K562 (cell line): Measurements from ENCODE around the gene SCAMP5. TPM values are rescaled to one million over a fixed set of nuclear protein-coding genes. Genes with fewer than 3 reads are reported as not detected.

Source experiments
- ATAC-seq: fragments of 200-7000 bp; cut with Tn5 transposase; 3 replicates; pipeline ENCODE4 v1.9.1; 2020; ENCODE audit warnings: moderate library complexity
- BruUV-seq: library from RNA; stranded (reverse); fragments of 400-500 nt; replicated peaks from 2 replicates; lab custom pipeline; 2021; lab: Mats Ljungman, UMichigan
- CTCF ChIA-PET: fragments of 300-600 bp; formaldehyde crosslinking; extraction: SDS; loops from one replicate; lab custom pipeline; 2021; ENCODE audit warnings: low intra/inter-chr PET ratio; lab: Yijun Ruan, JAX
- POLR2A ChIA-PET: fragments of 300-600, 350-650 bp; sonication (Branson Sonifier 250); formaldehyde crosslinking; extraction: SDS; loops from one replicate; lab custom pipeline; 2021; ENCODE audit warnings: antibody characterized with exemption, inconsistent platforms; lab: Yijun Ruan, JAX
- DNase-seq, 4 experiments: peaks; one replicate each; pipeline versions ENCODE4 v3.0.0 to v3.0.0-alpha.2; 2011 to 2018; ENCODE audit warnings: low spot score in 3 of 4, mixed read lengths in 3 of 4; ENCODE audit errors: extremely low read depth in 1 of 4
- FAIRE-seq: peaks from 2 replicates; lab custom pipeline; 2011; peaks lifted over from hg19 to GRCh38; lab: Jason Lieb, UNC
- H2AFZ ChIP-seq: 2 replicates; pipeline ENCODE4 v1.6.0; 2011; ENCODE audit warnings: low read depth, low read length, control low read depth, inconsistent platforms
- H3K27ac ChIP-seq: fragments of 200-600 bp; 3 replicates; pipeline ENCODE4 v1.8.0; 2011; ENCODE audit warnings: low read depth, mild to moderate bottlenecking, control low read depth, inconsistent platforms, low read length, moderate library complexity, mixed read lengths; ENCODE audit errors: extremely low read depth
- H3K27me3 ChIP-seq, 2 experiments: fragments of 300-600 bp in 1 of 2; 2 replicates in 1 of 2; 3 replicates in 1 of 2; pipeline versions ENCODE4 v1.6.0 to v1.8.0; 2011; ENCODE audit warnings: inconsistent platforms in 2 of 2, low read length in 2 of 2, mild to moderate bottlenecking in 1 of 2, mixed read lengths in 1 of 2, moderate library complexity in 1 of 2; ENCODE audit not compliant: control insufficient read depth in 2 of 2, insufficient read depth in 2 of 2
- H3K36me3 ChIP-seq: fragments of 300-600 bp; 3 replicates; pipeline ENCODE4 v1.8.0; 2011; ENCODE audit warnings: mild to moderate bottlenecking, low read length, inconsistent platforms; ENCODE audit not compliant: control insufficient read depth, insufficient read depth
- H3K4me1 ChIP-seq, 2 experiments: fragments of 200-600 bp in 1 of 2; replicated peaks in 1 of 2; 2 replicates in 1 of 2; 3 replicates in 1 of 2; pipeline versions ENCODE4 v1.5.1 to v1.8.0; 2011; ENCODE audit warnings: inconsistent platforms in 2 of 2, low read length in 2 of 2, mild to moderate bottlenecking in 1 of 2, mixed read lengths in 1 of 2, moderate library complexity in 1 of 2; ENCODE audit not compliant: control insufficient read depth in 2 of 2, insufficient read depth in 2 of 2
- H3K4me2 ChIP-seq: 2 replicates; pipeline ENCODE4 v1.6.1; 2011; ENCODE audit warnings: low read length, control low read depth, inconsistent platforms, mixed read lengths; ENCODE audit not compliant: insufficient read depth
- H3K4me3 ChIP-seq: fragments of 200-600 bp; sonication (generic), shearing (Covaris generic); 2 replicates; pipeline ENCODE4 v1.5.1; 2016; ENCODE audit warnings: control low read depth, inconsistent platforms
- H3K79me2 ChIP-seq: fragments of 200-600 bp; 3 replicates; pipeline ENCODE4 v1.8.0; 2011; ENCODE audit warnings: low read length, inconsistent platforms; ENCODE audit not compliant: control insufficient read depth, insufficient read depth
- H3K9ac ChIP-seq, 2 experiments: 2 replicates each; pipeline versions ENCODE4 v1.6.0 to v1.6.1; 2011; ENCODE audit warnings: low read depth in 2 of 2, low read length in 2 of 2, control low read depth in 1 of 2, inconsistent platforms in 1 of 2, mild to moderate bottlenecking in 1 of 2, mixed read lengths in 1 of 2; ENCODE audit not compliant: insufficient read depth in 1 of 2
- H3K9me1 ChIP-seq: one replicate; pipeline ENCODE4 v1.6.0; 2011; ENCODE audit warnings: inconsistent platforms, mild to moderate bottlenecking, low read length, moderate library complexity; ENCODE audit not compliant: control insufficient read depth, insufficient read depth
- H3K9me3 ChIP-seq: replicated peaks from 2 replicates; pipeline ENCODE4 v1.5.1; 2011; ENCODE audit warnings: low read depth, low read length, inconsistent platforms; ENCODE audit not compliant: control insufficient read depth, insufficient read depth
- H4K20me1 ChIP-seq: replicated peaks from 2 replicates; pipeline ENCODE4 v1.6.1; 2011; ENCODE audit warnings: low read length, inconsistent platforms, mixed read lengths; ENCODE audit not compliant: control insufficient read depth, insufficient read depth
- CHD2 ChIP-seq: IDR thresholded peaks from 2 replicates; pipeline ENCODE4 v1.6.1; 2011; ENCODE audit warnings: low read depth, low read length
- CTBP1 ChIP-seq: fragments of 450-650 bp; IDR thresholded peaks from 2 replicates; pipeline ENCODE4 v1.6.1; 2016; ENCODE audit warnings: borderline replicate concordance
- PRMT5 ChIP-seq: sonication (generic); formaldehyde crosslinking; IDR thresholded peaks from 2 replicates; pipeline ENCODE4 v1.5.0; 2020; ENCODE audit warnings: missing genetic modification reagents
- SMAD4 ChIP-seq: fragments of 250-450 bp; sonication (Bioruptor Pico); conservative IDR thresholded peaks from 2 replicates; pipeline ENCODE4 v1.8.0; 2021; ENCODE audit warnings: inconsistent platforms, mild to moderate bottlenecking, moderate library complexity
- SMARCA4 ChIP-seq: fragments of 450-650 bp; IDR thresholded peaks from 2 replicates; pipeline ENCODE4 v1.6.1; 2016
- ZNF12 ChIP-seq: sonication (generic); formaldehyde crosslinking; IDR thresholded peaks from 2 replicates; pipeline ENCODE4 v1.4.0; 2020; ENCODE audit warnings: mild to moderate bottlenecking, missing genetic modification reagents
- ZNF41 ChIP-seq: fragments of 250-450 bp; sonication (Bioruptor Pico); conservative IDR thresholded peaks from 2 replicates; pipeline ENCODE4 v1.4.0; 2020; ENCODE audit warnings: mild to moderate bottlenecking
- WGBS: fragments of 100-300 bp; shearing (Covaris generic); methylation state at CpG from one replicate; pipeline ENCODE4 v1.1.6; 2016; ENCODE audit warnings: low coverage, mixed read lengths; ENCODE audit not compliant: insufficient coverage; ENCODE audit errors: missing lambda C conversion rate; 5-methylcytosine and 5-hydroxymethylcytosine counted together
- in situ Hi-C: fragments of 300-500 bp; cut with MboI; formaldehyde crosslinking; loops from 4 replicates; pipeline ENCODE4 v1.15.0; 2018; ENCODE audit warnings: inconsistent platforms, mixed read lengths
- intact Hi-C: fragments of 100-400 bp; cut with micrococcal nuclease; formaldehyde crosslinking; loops from 2 replicates; pipeline ENCODE4 v1.14.2; 2022
- polyA plus RNA-seq, 8 experiments: library from polyadenylated mRNA; depleted of rRNA in 4 of 8; stranded (reverse) in 5 of 8; unstranded in 3 of 8; fragments of >200 nt; fragmentation: Nextera tagmentation in 2 of 8; fragmentation: Illumina TruSeq in 1 of 8; extraction: Ambion mirVana in 2 of 8; extraction: Trizol in 1 of 8; gene quantifications; 2 replicates each; pipeline versions ENCODE4 v1.2.1 to v1.2.3, GENCODE V29; 2011 to 2014; ENCODE audit warnings: inconsistent platforms in 1 of 8, missing spikeins in 1 of 8
- total RNA-seq, 7 experiments: library from RNA; depleted of rRNA in 6 of 7; stranded (reverse); fragments of >200 nt in 6 of 7; fragmentation: Illumina TruSeq in 2 of 7; extraction: Trizol in 2 of 7; gene quantifications; 2 replicates each; pipeline versions ENCODE4 v1.2.1 to v1.2.3, GENCODE V29; 2011 to 2021; ENCODE audit warnings: low replicate concordance in 1 of 7
- TF ChIP-seq, protein P1 (sequence below): IDR thresholded peaks from 2 replicates; pipeline ENCODE4 v1.6.1; 2016; ENCODE audit warnings: missing genetic modification characterization, missing compliant biosample characterization

SCAMP5 gene
- total and polyA plus RNA-seq, 9 of the 15 experiments (the other 6 are each of a cell fraction or from before 2014, with no cell fraction given) = 0.09 to 0.29 (median 0.19) TPM; not detected in 5

DNA sequence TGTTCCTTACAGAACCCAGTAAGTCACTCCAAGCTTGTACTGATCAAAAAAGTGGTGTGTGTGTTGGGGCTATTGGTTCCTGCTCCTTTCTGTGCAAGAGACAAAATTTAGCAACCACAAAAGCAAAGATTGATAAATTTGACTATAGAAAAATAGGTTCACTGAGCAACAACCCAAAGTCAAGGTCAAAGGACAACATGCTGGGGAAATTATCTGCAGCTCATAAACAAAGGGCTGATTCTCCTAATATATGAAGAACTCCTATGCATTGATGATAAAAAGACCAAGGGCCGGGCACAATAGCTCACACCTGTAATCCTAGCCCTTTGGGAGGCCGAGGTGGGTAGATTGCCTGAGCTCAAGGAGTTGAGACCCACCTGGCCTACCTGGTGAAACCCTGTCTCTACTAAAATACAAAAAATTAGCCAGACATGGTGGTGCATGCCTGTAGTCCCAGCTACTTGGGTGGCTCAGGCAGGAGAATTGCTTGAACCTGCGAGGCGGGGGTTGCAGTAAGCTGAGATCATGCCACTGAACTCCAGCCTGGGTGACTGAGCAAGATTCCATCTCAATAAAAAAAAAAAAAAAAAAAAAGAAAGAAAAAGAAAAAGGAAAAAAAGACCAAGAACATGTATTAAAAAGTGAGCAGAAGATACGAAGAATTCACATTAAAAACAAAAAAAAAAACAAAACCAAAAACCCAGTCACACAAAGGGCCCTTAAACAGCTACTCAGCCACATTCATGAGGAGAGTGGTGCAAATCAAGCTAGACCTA lies 57.8 kb downstream of the SCAMP5 start:
- Histone ChIP-seq H3K27me3 (no peaks in the 10 kb centered on the region), H3K4me2 (no peak overlapping the region), H3K4me3 (no peak overlapping the region), H3K79me2 (no peaks in the 10 kb centered on the region), H2AFZ (no peak overlapping the region), H3K36me3 (peaks cover 6% of the 10 kb centered on the region; the same call in 1 of the 3 replicates), H3K27ac (no peak overlapping the region), H4K20me1 (no peaks in the 10 kb centered on the region), H3K4me1 (peaks cover 4 to 11% of the 10 kb centered on the region in 2 experiments), H3K9ac (no peak overlapping the region), H3K9me1 (no peaks in the 10 kb centered on the region), H3K9me3 (no peaks in the 10 kb centered on the region)
- BruUV-seq = no TSS peak
- POLR2A ChIA-PET = interaction anchor here (0.9 to 1.6 kb wide), 5 partner anchors 8 to 151 kb away, joined by 4 to 5 read pairs (median 5); no protein-coding TSS in a partner anchor
- intact Hi-C loops = no loop called here
- ATAC-seq (no peak), DNase-seq (no peak), FAIRE-seq (no peak)
- in situ Hi-C loops = no loop called here
- TF ChIP-seq CHD2 (no peak), ZNF41 (CRISPR knock-in tag) (no peak), ZNF12 (CRISPR knock-in tag) (no peak), CTBP1 (no peak), SMARCA4 (no peak), SMAD4 (CRISPR knock-in tag) (no peak), PRMT5 (CRISPR knock-in tag) (no peak)
- TF ChIP-seq, protein P1, sequence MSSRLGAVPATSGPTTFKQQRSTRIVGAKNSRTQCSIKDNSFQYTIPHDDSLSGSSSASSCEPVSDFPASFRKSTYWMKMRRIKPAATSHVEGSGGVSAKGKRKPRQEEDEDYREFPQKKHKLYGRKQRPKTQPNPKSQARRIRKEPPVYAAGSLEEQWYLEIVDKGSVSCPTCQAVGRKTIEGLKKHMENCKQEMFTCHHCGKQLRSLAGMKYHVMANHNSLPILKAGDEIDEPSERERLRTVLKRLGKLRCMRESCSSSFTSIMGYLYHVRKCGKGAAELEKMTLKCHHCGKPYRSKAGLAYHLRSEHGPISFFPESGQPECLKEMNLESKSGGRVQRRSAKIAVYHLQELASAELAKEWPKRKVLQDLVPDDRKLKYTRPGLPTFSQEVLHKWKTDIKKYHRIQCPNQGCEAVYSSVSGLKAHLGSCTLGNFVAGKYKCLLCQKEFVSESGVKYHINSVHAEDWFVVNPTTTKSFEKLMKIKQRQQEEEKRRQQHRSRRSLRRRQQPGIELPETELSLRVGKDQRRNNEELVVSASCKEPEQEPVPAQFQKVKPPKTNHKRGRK (tag) = peak; percentile 69
- WGBS = 92% methylated on average over 4 of the region's 5 CpGs
- CTCF ChIA-PET = no interaction called here
